Spleen (tissue), 11 donors: ENCODE results near the gene DIRAS1. TPM values are rescaled to one million over a fixed set of nuclear protein-coding genes. Genes with fewer than 3 reads are reported as not detected.

Experiments
- DNase-seq: peaks from one replicate; pipeline ENCODE4 v3.0.0-alpha.2; 2020
- H3K27ac ChIP-seq, 8 donors: fragments of 200-600 bp; sonication (generic) in 7 of 8; 1 replicate in 4 of 8; 2 replicates in 4 of 8; pipeline versions ENCODE4 v1.5.0 to v1.8.0; 2016 to 2021; ENCODE audit warnings: inconsistent platforms in 4 of 8, mild to moderate bottlenecking in 4 of 8, moderate library complexity in 1 of 8
- H3K27me3 ChIP-seq, 7 donors: fragments of 200-600 bp; sonication (generic) in 6 of 7; replicated peaks in 1 of 7; 1 replicate in 4 of 7; 2 replicates in 3 of 7; pipeline versions ENCODE4 v1.5.0 to v1.8.0; 2016 to 2021; ENCODE audit warnings: inconsistent platforms in 3 of 7, mild to moderate bottlenecking in 1 of 7
- H3K36me3 ChIP-seq, 6 donors: fragments of 200-600 bp; sonication (generic) in 5 of 6; 1 replicate in 4 of 6; 2 replicates in 2 of 6; pipeline versions ENCODE4 v1.5.0 to v1.8.0; 2016 to 2021; ENCODE audit warnings: inconsistent platforms in 2 of 6
- H3K4me1 ChIP-seq, 6 donors: fragments of 200-600 bp; sonication (generic) in 5 of 6; 1 replicate in 3 of 6; 2 replicates in 3 of 6; pipeline versions ENCODE4 v1.5.0 to v1.8.0; 2016 to 2021; ENCODE audit warnings: inconsistent platforms in 3 of 6
- H3K4me3 ChIP-seq, 8 donors: fragments of 200-600 bp; sonication (generic) in 7 of 8; 1 replicate in 4 of 8; 2 replicates in 4 of 8; pipeline versions ENCODE4 v1.5.0 to v1.8.0; 2016 to 2021; ENCODE audit warnings: inconsistent platforms in 4 of 8, mild to moderate bottlenecking in 4 of 8, moderate library complexity in 2 of 8
- H3K9me3 ChIP-seq, 8 donors: fragments of 200-600 bp; sonication (generic) in 7 of 8; 1 replicate in 4 of 8; 2 replicates in 4 of 8; pipeline versions ENCODE4 v1.5.0 to v1.8.0; 2016 to 2021; ENCODE audit warnings: inconsistent platforms in 4 of 8
- CTCF ChIP-seq, 11 experiments: fragments of 200-600 bp in 7 of 11; fragments of 450-650 bp in 4 of 11; sonication (generic) in 4 of 11; IDR thresholded peaks in 8 of 11; conservative IDR thresholded peaks in 3 of 11; 1 replicate in 7 of 11; 2 replicates in 4 of 11; pipeline versions ENCODE4 v1.4.0 to v1.8.0; 2016 to 2021; ENCODE audit warnings: antibody characterized with exemption in 11 of 11, inconsistent platforms in 4 of 11, mild to moderate bottlenecking in 1 of 11
- POLR2A ChIP-seq, 3 donors: fragments of 450-650 bp; IDR thresholded peaks; one replicate each; pipeline ENCODE4 v1.5.1; 2017; ENCODE audit warnings: antibody characterized with exemption in 3 of 3, mild to moderate bottlenecking in 1 of 3
- POLR2AphosphoS5 ChIP-seq, 3 donors: sonication (generic); formaldehyde crosslinking; IDR thresholded peaks; one replicate each; pipeline ENCODE4 v1.5.1; 2017; ENCODE audit warnings: antibody characterized with exemption in 3 of 3
- WGBS, 5 donors: extraction: QIAGEN DNeasy Blood & Tissue Kit in 3 of 5; methylation state at CpG; one replicate each; pipeline versions ENCODE4 v1.1.5 to v1.1.7; 2013 to 2018; 5-methylcytosine and 5-hydroxymethylcytosine counted together
- intact Hi-C: fragments of 100-400 bp; cut with DNase I; formaldehyde crosslinking; loops from one replicate; pipeline ENCODE4 v1.15.0; 2023; ENCODE audit warnings: low total_unique reads
- polyA plus RNA-seq, 3 donors: library from polyadenylated mRNA; stranded (reverse); fragments of 200-250 nt; gene quantifications; one replicate each; pipeline ENCODE4 v1.2.1, GENCODE V29; 2013
- total RNA-seq, 7 donors: library from RNA; depleted of rRNA in 3 of 7; stranded (reverse); fragments of >200 nt in 3 of 7; fragmentation: NEBNext Ultra II Directional in 4 of 7; extraction: Animal tissue kit (Norgen Biotek cat#: 25700) in 4 of 7; gene quantifications; one replicate each; pipeline versions ENCODE4 v1.1.0 to v1.2.1, GENCODE V29; 2016 to 2021
- donor health status: healthy with polysubstance abuse.
- donor health status: DM: no; HTN: no; CAD: no; lungs with moderate emphysema.
- donor health status: DM: no; HTN: no; CAD: no.
- donor health status: Bipolar disorder and iron deficiency.
- donor health status: healthy.
- donor health status: DM: no; HTN: no; CAD: no.
- donor health status: DM: yes; HTN: yes; CAD: no.

The DIRAS1 gene
- total and polyA plus RNA-seq, 10 donors = 1.3 to 17.1 (median 3.5) TPM

- Histone ChIP-seq H3K27me3 (no peaks in the 10 kb centered on the region), H3K27ac (no peak overlapping the region), H3K36me3 (no peaks in the 10 kb centered on the region), H3K9me3 (no peaks in the 10 kb centered on the region), H3K4me3 (no peak overlapping the region), H3K4me1 (peaks cover 0 to 22% (median 8%) of the 10 kb centered on the region in 6 donors)
- 72 to 85% (median 78%) methylated on average over 7 of the region's 7 CpGs for WGBS, 5 donors
- intact Hi-C loops = no loop called here
- no peak for TF ChIP-seq CTCF (IDR thresholded peaks at IDR 0.05 in 8 of 11, conservative IDR thresholded peaks at IDR 0.05 in 3 of 11)
- no peak for TF ChIP-seq POLR2AphosphoS5 (IDR thresholded peaks at IDR 0.05)
- no peak for TF ChIP-seq POLR2A (IDR thresholded peaks at IDR 0.05)
- no peak for DNase-seq
Measured at GRCh38 chr19:2747349-2747748, 26.2 kb upstream of the DIRAS1 start.

- DNase-seq = no peak
- TF ChIP-seq POLR2A (IDR thresholded peaks at IDR 0.05) (no peak), CTCF (IDR thresholded peaks at IDR 0.05 in 8 of 11, conservative IDR thresholded peaks at IDR 0.05 in 3 of 11) (no peak), POLR2AphosphoS5 (IDR thresholded peaks at IDR 0.05) (no peak)
- Histone ChIP-seq H3K27ac (no peak overlapping the region), H3K9me3 (no peaks in the 10 kb centered on the region), H3K4me3 (no peak overlapping the region), H3K36me3 (no peaks in the 10 kb centered on the region), H3K4me1 (peaks cover 0 to 18% (median 11%) of the 10 kb centered on the region in 6 donors), H3K27me3 (peaks cover 0 to 13% (median 0%) of the 10 kb centered on the region in 7 donors)
- intact Hi-C loops = no loop called here
- 46 to 64% (median 53%) methylated on average over 4 of the region's 4 CpGs for WGBS, 5 donors
Measured at GRCh38 chr19:2744113-2744512, 22.9 kb upstream of the DIRAS1 start.

- 71 to 83% (median 80%) methylated on average over 8 of the region's 8 CpGs for WGBS, 5 donors
Measured at GRCh38 chr19:2743099-2743498, 21.9 kb upstream of the DIRAS1 start.

GRCh38 chr19:2740314-2740656 is 19.1 kb upstream of the DIRAS1 start:
- Histone ChIP-seq H3K4me1 (peaks cover 0 to 44% (median 28%) of the 10 kb centered on the region in 6 donors), H3K27me3 (peaks cover 0 to 13% (median 0%) of the 10 kb centered on the region in 7 donors), H3K36me3 (peaks cover 0 to 23% (median 18%) of the 10 kb centered on the region in 6 donors), H3K9me3 (peaks cover 0 to 8% (median 0%) of the 10 kb centered on the region in 8 donors), H3K27ac (peak overlapping the region in 2 of 8 donors; percentile 81 to 85), H3K4me3 (peak overlapping the region in 6 of 8 donors; percentile 82 to 95 (median 90))
- no peak for TF ChIP-seq POLR2AphosphoS5 (IDR thresholded peaks at IDR 0.05)
- TF ChIP-seq POLR2A (IDR thresholded peaks at IDR 0.05) = no peak
- peak in 2 of 11 experiments; percentile 0 to 1 for TF ChIP-seq CTCF (IDR thresholded peaks at IDR 0.05 in 8 of 11, conservative IDR thresholded peaks at IDR 0.05 in 3 of 11)
- intact Hi-C loops = no loop called here
- no peak for DNase-seq
- WGBS, 5 donors = 42 to 49% (median 43%) methylated on average over 12 to 13 of the region's 13 CpGs

More at GRCh38 chr19:2743099-2743498, 21.9 kb upstream of the DIRAS1 start:
- Histone ChIP-seq H3K4me3 (no peak overlapping the region), H3K9me3 (no peaks in the 10 kb centered on the region), H3K4me1 (peaks cover 0 to 20% (median 17%) of the 10 kb centered on the region in 6 donors), H3K27ac (no peak overlapping the region), H3K36me3 (no peaks in the 10 kb centered on the region), H3K27me3 (peaks cover 0 to 13% (median 0%) of the 10 kb centered on the region in 7 donors)
- intact Hi-C loops = no loop called here
- TF ChIP-seq POLR2AphosphoS5 (IDR thresholded peaks at IDR 0.05) (no peak), POLR2A (IDR thresholded peaks at IDR 0.05) (no peak), CTCF (IDR thresholded peaks at IDR 0.05 in 8 of 11, conservative IDR thresholded peaks at IDR 0.05 in 3 of 11) (no peak)
- no peak for DNase-seq
